ENCODE measurements around the gene INHBA.

DNA sequence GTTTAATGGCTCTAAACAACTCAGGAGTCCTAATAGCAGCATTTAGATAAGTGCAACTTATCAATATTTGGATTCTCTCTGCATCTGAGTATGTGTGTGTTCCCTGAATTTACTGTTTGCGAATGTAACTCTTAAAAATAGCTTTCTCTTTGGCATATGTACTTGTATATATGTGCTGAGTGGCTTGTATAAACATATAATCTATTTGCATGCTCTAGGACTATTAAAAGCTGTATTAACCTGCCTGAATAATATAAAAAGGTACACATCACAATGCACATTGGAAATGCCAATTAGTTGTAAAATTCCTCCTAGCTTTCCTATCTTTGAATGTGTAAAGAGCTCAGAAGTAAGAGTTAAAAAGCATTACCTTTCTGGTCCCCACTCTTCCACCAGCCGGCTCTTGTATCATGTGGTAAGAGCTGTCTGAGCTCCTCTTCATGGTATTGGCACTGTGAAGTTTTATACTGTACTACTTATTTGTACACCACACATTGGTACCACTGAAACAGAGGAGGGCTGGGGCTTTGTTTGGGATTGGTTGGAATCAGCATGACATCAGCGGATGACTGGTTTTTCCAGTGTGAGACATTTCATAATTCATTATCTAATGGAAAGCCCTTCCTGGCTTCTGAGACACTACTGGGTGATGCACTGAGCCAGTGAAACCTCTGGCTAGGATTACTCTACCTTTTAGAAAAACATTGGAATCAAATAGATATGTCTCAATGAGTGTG lies at the start of gene INHBA:
- TF ChIP-seq, protein P1, sequence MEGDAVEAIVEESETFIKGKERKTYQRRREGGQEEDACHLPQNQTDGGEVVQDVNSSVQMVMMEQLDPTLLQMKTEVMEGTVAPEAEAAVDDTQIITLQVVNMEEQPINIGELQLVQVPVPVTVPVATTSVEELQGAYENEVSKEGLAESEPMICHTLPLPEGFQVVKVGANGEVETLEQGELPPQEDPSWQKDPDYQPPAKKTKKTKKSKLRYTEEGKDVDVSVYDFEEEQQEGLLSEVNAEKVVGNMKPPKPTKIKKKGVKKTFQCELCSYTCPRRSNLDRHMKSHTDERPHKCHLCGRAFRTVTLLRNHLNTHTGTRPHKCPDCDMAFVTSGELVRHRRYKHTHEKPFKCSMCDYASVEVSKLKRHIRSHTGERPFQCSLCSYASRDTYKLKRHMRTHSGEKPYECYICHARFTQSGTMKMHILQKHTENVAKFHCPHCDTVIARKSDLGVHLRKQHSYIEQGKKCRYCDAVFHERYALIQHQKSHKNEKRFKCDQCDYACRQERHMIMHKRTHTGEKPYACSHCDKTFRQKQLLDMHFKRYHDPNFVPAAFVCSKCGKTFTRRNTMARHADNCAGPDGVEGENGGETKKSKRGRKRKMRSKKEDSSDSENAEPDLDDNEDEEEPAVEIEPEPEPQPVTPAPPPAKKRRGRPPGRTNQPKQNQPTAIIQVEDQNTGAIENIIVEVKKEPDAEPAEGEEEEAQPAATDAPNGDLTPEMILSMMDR (IDR thresholded peaks at IDR 0.05), result no peak
- TF ChIP-seq POLR2A (IDR thresholded peaks at IDR 0.05), result no peak
